HG02840 (cell line): ENCODE results near the gene GPR4.

Experiments used
- ATAC-seq: cut with Tn5 transposase; IDR thresholded peaks from one replicate; pipeline ENCODE4 v1.9.1; 2021; ENCODE audit warnings: mild to moderate bottlenecking, moderate library complexity, moderate number of reproducible peaks; ENCODE audit not compliant: unreplicated experiment, low FRiP score

Gene GPR4

GRCh38 chr19:45601524-45602374, at the start of gene GPR4:
GPR4 (minus strand) TSS chr19:45602212; CDS start chr19:45591866, 10,346 bp downstream.
- no peak for ATAC-seq

DNA sequence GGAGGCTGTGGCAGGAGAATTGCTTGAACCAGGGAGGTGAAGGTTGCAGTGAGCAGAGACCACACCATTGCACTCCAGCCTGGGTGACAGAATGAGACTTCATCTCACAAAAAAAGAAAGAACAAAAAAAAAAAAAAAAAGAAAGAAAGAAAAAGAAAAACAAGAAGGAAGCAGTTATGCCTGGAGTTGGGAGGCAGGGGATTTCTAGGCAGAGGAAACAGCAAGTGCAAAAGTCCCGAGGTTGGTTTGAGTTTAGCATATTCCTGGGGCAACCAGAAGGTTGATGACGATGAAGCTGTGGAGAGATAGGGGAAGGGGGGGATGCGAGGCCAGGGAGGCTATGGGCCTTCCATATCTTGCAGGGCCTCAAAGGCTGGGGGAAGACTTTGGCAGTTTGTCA, 48.7 kb upstream of the GPR4 start:
- no peak for ATAC-seq

GRCh38 chr19:45646345-45646698, 44.3 kb upstream of the GPR4 start:
- no peak for ATAC-seq

GRCh38 chr19:45645631-45646344, 43.8 kb upstream of the GPR4 start:
- no peak for ATAC-seq

- no peak for ATAC-seq
Measured at GRCh38 chr19:45645068-45645630, 43.1 kb upstream of the GPR4 start.

DNA sequence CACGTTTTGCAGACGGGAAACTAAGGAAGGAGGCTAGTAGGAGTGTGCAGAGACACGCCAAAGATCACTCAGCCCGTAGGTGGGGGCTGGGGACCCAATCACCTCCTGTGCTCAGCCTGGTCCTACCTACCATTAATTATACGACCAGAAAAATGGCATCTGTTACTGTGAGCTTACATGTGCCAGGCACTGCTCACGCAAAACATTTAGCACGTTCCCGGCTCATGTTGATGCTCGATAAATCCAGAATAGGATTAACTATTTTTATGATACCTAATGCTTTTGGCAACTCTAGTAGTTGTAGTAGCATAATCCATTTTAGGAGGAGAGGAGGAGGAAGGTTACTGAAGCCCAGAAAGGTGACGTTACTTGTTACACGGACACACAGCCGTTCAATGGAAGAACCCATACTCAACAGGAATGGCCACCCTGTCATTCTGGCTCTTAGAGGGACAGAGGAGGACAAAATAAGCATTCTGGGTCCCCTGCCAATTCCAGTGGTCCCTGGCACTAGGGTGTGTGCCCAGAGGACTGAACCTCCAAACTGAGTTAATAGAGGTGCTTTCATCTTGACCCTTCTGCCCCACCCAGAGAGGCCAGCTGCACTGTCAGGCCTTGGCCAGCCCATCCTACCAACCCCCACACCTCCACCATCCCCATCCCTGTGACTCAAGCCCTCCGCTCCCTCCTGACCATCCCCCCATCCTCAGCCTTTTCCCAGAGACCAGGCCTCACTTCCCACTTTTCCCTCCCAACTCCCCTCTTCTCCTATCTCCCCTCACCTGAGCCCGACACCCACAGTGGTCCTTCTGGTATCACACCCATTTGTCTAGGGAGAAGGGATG, 42.1 kb upstream of the GPR4 start:
- ATAC-seq, result no peak

DNA sequence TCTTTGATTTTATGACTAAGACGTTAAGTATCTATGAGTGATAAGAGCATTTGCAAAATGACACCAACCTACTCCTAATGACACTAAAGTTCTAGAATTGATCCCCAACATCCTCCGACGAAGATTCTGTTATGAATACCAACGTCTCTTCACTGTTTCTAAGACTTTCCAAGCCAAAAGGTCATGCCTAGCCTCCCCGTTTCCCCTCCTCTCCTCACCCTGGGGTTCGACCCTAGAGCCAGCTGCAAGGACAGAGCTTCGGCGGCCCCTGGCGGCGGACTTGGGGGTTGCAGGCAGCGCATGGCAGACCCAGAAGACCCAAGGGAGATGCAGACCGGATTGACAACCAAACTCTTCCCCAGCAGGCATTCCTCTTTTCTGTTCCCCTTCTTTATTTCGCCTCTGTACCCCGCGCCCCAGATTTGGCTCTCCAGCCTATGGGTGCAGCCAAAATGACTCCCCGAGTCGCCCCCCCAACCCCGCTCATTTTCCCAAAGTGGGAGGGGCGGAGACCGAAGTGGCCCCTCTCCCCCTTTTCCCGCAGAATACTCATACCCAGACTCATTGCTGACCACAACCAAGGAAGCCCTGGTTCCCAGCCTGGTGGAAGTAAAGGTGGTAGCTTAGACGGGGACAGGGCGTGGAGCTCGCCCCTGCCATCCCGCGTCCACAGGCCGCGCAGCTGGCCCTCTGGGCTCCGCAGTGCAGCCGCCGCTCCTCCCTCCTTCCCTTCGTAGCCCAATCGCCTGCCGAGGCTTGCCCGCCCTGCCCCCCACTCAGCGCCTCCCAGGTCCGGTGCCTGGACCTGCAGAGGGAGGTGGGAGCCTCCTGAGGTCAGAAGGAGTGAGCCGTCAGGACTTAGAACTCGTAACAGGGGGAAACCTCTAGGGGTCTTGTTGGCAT, 41.3 kb upstream of the GPR4 start:
- peak; percentile 21 for ATAC-seq

- ATAC-seq, result peak; percentile 36
Measured at GRCh38 chr19:45641274-45642105, 39.5 kb upstream of the GPR4 start.

GRCh38 chr19:45640849-45641273, 38.8 kb upstream of the GPR4 start:
- no peak for ATAC-seq

DNA sequence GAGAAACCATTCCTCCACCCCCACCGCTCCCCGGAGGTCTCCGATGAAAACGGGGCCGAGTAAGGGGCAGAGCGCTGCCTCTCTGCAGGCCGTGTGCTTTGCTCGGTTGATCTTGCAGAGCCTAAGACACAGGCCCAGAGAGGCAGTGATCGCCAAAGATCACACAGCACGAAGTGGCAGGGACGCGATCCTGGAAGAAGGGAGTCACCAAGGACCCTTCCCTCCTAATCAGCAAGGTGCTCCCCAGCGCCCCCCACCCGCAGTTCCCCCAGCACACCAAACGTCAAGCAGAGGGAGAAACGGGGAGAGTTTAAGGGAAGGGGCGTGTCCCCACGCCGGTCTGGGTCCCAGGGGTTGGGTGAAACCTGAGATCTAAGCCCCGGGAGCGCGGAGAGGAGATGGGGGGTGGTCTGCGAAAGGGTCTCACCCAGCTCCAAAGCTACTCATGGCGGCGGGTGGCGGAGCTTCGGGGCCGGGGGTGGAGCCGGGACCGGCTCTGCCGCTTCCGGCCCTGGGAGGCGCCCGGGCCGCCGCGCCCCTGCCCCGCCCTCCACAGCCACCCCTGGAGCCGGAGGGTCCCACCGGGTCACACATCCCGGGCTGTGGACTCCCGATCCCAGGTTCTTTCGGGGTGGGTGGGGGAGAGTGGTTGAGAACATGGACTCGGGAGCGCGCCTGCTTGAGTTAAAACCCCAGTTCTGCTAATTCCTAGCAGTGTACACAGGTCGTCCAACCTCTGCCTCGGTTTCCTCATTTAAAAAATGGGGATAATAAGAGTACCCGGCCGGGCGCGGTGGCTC, 37.1 kb upstream of the GPR4 start, which contains the start of gene EML2:
EML2 (minus strand) TSS at position 468 of the 800 bp plus-strand sequence; CDS start at position 447, 21 bp downstream.
- no peak for ATAC-seq

- ATAC-seq, result no peak
Measured at GRCh38 chr19:45637890-45638667, 36.1 kb upstream of the GPR4 start.

DNA sequence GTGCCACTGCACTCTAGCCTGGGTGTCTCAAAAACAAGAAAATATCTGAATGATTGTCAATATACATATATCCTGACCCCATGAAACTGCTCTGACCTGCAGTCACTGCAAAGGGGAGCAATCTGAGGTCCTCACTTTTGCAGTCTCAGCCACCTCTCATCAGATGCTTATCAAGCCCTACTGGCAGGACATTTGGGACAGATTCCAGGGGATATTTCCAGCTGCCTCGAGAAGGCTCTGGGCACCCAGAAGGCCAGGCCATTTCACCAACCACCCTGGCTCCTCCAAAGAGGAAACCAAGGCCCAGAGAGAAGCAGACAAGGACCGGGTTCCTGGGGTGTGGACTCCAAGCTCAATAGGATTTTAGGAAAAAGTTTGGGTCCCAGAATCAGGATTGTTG, 34.9 kb upstream of the GPR4 start:
- ATAC-seq, result no peak

DNA sequence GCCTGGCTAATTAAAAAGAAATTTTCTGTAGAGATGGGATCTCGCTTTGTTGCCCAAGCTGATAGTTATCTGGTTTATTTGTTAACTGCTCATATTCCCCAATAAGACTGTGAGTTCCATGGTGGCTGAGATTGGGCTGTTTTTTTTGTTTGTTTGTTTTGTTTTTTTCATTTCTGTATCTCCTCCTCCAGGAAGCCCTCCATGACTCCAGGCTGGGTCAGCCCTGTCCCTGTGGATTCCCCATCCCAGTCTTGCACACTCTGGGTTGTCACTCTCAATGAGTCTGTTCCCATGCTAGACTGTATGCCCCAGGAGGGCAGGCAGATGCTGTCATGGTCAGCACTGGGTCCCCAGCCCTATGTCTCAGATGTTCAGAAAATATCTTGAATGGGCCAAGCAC, 34.3 kb upstream of the GPR4 start:
- no peak for ATAC-seq

- no peak for ATAC-seq
Measured at GRCh38 chr19:45632468-45633196, 30.6 kb upstream of the GPR4 start.

- no peak for ATAC-seq
Measured at GRCh38 chr19:45630463-45630862, 28.5 kb upstream of the GPR4 start.

GRCh38 chr19:45629704-45630103, 27.7 kb upstream of the GPR4 start:
- ATAC-seq, result no peak
